ENCODE data around the gene DDN.
A peak's percentile ranks its signal among the peaks of the same experiment; 100 is the strongest.

Gene DDN

DNA sequence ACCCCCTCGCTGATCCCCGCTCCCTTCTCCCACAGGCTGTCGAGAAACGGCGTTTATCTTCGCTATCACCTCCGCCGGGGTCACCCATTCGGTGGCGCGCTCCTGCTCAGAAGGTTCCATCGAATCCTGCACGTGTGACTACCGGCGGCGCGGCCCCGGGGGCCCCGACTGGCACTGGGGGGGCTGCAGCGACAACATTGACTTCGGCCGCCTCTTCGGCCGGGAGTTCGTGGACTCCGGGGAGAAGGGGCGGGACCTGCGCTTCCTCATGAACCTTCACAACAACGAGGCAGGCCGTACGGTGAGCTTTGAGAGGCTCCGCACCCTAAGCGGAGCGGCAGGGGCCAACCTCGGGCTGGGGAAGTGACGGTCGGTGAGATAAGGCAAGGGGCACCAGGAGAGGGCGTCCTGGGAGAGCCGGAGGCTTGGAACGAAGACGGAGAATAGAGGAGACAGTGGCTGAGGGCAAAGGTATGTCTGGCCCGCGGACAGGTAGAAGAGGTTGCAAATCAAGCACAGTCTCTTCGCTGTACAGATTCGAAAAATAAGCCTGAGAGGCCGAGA lies 18.7 kb downstream of the DDN start:
- Histone ChIP-seq H2AFZ (ENCODE audit: low read length) (no peak overlapping the region), H3K9ac (ENCODE audit: low read length) (no peak overlapping the region), H3K27me3 (ENCODE audit: insufficient read depth, low read length) (no peaks in the 10 kb centered on the region; the same call in 1 of the 2 replicates)

GRCh38 chr12:48979602-48980388 lies 19.4 kb downstream of the DDN start:
- H3K27ac ChIP-seq (ENCODE audit: low read depth, low read length, poor library complexity, severe bottlenecking), result no peak overlapping the region
- peak overlapping the region; percentile 55 for H3K4me2 ChIP-seq (ENCODE audit: low read length)
- no peaks in the 10 kb centered on the region for H3K36me3 ChIP-seq (ENCODE audit: insufficient read depth, low read length)
- H2AFZ ChIP-seq (ENCODE audit: low read length), result no peak overlapping the region
- no peaks in the 10 kb centered on the region for H3F3A ChIP-seq (ENCODE audit: insufficient read depth, low read length)
- no peak overlapping the region for H3K9ac ChIP-seq (ENCODE audit: low read length)
- no peaks in the 10 kb centered on the region; the same call in 1 of the 2 replicates for H3K27me3 ChIP-seq (ENCODE audit: insufficient read depth, low read length)
- no peaks in the 10 kb centered on the region for H3K9me3 ChIP-seq (ENCODE audit: low read length)
- TF ChIP-seq EZH2 (IDR thresholded peaks at IDR 0.05; ENCODE audit: borderline replicate concordance, low read length) (no peak), CTCF (IDR thresholded peaks at IDR 0.05; ENCODE audit: low read length) (no peak)
- H3K9me2 ChIP-seq (ENCODE audit: low read depth, low read length), result no peaks in the 10 kb centered on the region
- H3K4me1 ChIP-seq (ENCODE audit: insufficient read depth, low read length, severe bottlenecking), result peaks cover 35% of the 10 kb centered on the region
- no peaks in the 10 kb centered on the region for H4K20me1 ChIP-seq (ENCODE audit: insufficient read depth, low read length)
- H3K79me2 ChIP-seq (ENCODE audit: insufficient read depth, low read length), result no peaks in the 10 kb centered on the region
- H3K4me3 ChIP-seq (ENCODE audit: low read depth, low read length, poor library complexity, severe bottlenecking), result peak overlapping the region; percentile 39

More for the DNA sequence above, 18.7 kb downstream of the DDN start:
- no peaks in the 10 kb centered on the region for H3K9me3 ChIP-seq (ENCODE audit: low read length)
- peak; percentile 31; the same call in 1 of the 2 replicates for TF ChIP-seq CTCF (IDR thresholded peaks at IDR 0.05; ENCODE audit: low read length)
- TF ChIP-seq EZH2 (IDR thresholded peaks at IDR 0.05; ENCODE audit: borderline replicate concordance, low read length), result no peak
- H3K79me2 ChIP-seq (ENCODE audit: insufficient read depth, low read length), result no peaks in the 10 kb centered on the region
- H3F3A ChIP-seq (ENCODE audit: insufficient read depth, low read length), result no peaks in the 10 kb centered on the region
- H3K9me2 ChIP-seq (ENCODE audit: low read depth, low read length), result no peaks in the 10 kb centered on the region
- no peaks in the 10 kb centered on the region for H3K36me3 ChIP-seq (ENCODE audit: insufficient read depth, low read length)
- H3K4me3 ChIP-seq (ENCODE audit: low read depth, low read length, poor library complexity, severe bottlenecking), result peak overlapping the region; percentile 39
- peak overlapping the region; percentile 55 for H3K4me2 ChIP-seq (ENCODE audit: low read length)
- H3K4me1 ChIP-seq (ENCODE audit: insufficient read depth, low read length, severe bottlenecking), result peaks cover 35% of the 10 kb centered on the region
- no peak overlapping the region for H3K27ac ChIP-seq (ENCODE audit: low read depth, low read length, poor library complexity, severe bottlenecking)
- H4K20me1 ChIP-seq (ENCODE audit: insufficient read depth, low read length), result no peaks in the 10 kb centered on the region

DNA sequence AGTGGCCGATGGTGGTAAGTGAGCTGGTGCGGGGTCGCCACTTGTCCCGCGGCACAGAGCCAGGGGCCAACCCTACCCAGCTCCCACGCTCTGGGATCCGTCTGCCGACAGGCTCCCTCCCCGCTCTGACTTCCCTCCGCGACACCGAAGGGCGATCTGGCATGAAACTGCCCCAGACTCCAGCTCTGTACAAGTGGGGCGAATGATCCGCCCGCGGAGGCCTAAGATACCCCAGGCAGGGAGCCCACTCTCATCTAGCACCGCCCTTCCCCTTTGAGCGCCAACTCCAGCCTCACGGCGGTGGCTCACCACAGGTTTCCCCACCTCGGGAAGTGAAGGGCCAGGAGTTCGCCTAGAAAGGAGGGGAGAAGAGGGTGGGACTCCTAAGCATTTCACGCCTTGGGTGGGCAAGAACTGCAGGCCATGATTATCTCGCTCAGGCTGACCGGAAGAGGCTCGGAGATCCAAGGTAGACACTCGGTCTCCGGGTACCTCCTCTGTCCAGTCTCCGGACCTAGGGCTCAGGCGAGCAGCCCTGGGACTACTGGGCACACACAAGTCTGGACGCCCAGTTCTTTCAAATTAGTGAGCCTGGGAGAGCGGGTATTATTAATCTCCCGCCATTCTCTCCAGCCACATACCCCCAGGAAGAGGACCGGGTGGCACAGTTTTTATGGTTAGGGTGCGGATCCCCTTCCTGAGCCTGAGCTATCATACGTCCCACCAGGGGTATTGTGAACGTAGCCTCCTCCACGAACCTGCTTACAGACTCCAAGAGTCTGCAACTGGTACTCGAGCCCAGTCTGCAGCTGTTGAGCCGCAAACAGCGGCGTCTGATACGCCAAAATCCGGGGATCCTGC lies 20.2 kb downstream of the DDN start:
- Histone ChIP-seq H3K4me1 (ENCODE audit: insufficient read depth, low read length, severe bottlenecking) (peaks cover 35% of the 10 kb centered on the region), H3K79me2 (ENCODE audit: insufficient read depth, low read length) (no peaks in the 10 kb centered on the region), H3K27ac (ENCODE audit: low read depth, low read length, poor library complexity, severe bottlenecking) (no peak overlapping the region), H3K4me2 (ENCODE audit: low read length) (no peak overlapping the region; the same call in 1 of the 2 replicates), H3K9ac (ENCODE audit: low read length) (no peak overlapping the region), H3K36me3 (ENCODE audit: insufficient read depth, low read length) (no peaks in the 10 kb centered on the region), H3F3A (ENCODE audit: insufficient read depth, low read length) (no peaks in the 10 kb centered on the region), H3K4me3 (ENCODE audit: low read depth, low read length, poor library complexity, severe bottlenecking) (no peak overlapping the region), H3K27me3 (ENCODE audit: insufficient read depth, low read length) (no peaks in the 10 kb centered on the region; the same call in 1 of the 2 replicates), H2AFZ (ENCODE audit: low read length) (no peak overlapping the region), H3K9me2 (ENCODE audit: low read depth, low read length) (no peaks in the 10 kb centered on the region), H4K20me1 (ENCODE audit: insufficient read depth, low read length) (no peaks in the 10 kb centered on the region), H3K9me3 (ENCODE audit: low read length) (no peaks in the 10 kb centered on the region)
- TF ChIP-seq EZH2 (IDR thresholded peaks at IDR 0.05; ENCODE audit: borderline replicate concordance, low read length) (no peak), CTCF (IDR thresholded peaks at IDR 0.05; ENCODE audit: low read length) (no peak)

Data from OCI-LY1 (cell line).